PFSK-1 (cell line): ENCODE results near the gene PTGER3.

Source experiments
- POLR2AphosphoS5 ChIP-seq: IDR thresholded peaks from 2 replicates; pipeline ENCODE4 v1.6.1; 2012; ENCODE audit warnings: low read depth, mild to moderate bottlenecking, control low read depth, low read length, moderate library complexity
- REST ChIP-seq, 2 experiments: IDR thresholded peaks; 2 replicates each; pipeline versions ENCODE4 v1.6.1 to v1.8.0; 2011 to 2012; ENCODE audit warnings: low read depth in 2 of 2, low read length in 2 of 2, control low read depth in 1 of 2, inconsistent platforms in 1 of 2, mild to moderate bottlenecking in 1 of 2, moderate library complexity in 1 of 2; ENCODE audit not compliant: insufficient read depth in 1 of 2
- SIN3A ChIP-seq: IDR thresholded peaks from 2 replicates; pipeline ENCODE4 v1.6.1; 2012; ENCODE audit warnings: mild to moderate bottlenecking, low read length, moderate library complexity, borderline replicate concordance; ENCODE audit not compliant: insufficient read depth
- TAF1 ChIP-seq: IDR thresholded peaks from 2 replicates; pipeline ENCODE4 v1.6.1; 2012; ENCODE audit warnings: low read length, control low read depth, borderline replicate concordance; ENCODE audit not compliant: insufficient read depth

- no peak for TF ChIP-seq POLR2AphosphoS5
- TF ChIP-seq TAF1 = no peak
- no peak for TF ChIP-seq REST (IDR thresholded peaks at IDR 0.05; ENCODE audit: insufficient read depth in 1 of 2, low read depth in 2 of 2, low read length in 2 of 2)
- no peak for TF ChIP-seq SIN3A
Measured at GRCh38 chr1:70941563-70941962, 106.1 kb downstream of the PTGER3 start.
